Gastroesophageal sphincter (tissue), 4 donors: ENCODE measurements around the gene RAB43. TPM values are rescaled to one million over a fixed set of nuclear protein-coding genes. Genes with fewer than 3 reads are reported as not detected.
"Not testable (repeated sequence)": the region's sequence is repeated elsewhere in the genome, so short reads cannot be mapped to it uniquely, and the experiment has no call there.

ENCODE experiments used
- ATAC-seq: fragments of 150-250 bp; one replicate; pipeline ENCODE4 v1.9.1; 2016; ENCODE audit warnings: mild to moderate bottlenecking, moderate library complexity
- H3K27ac ChIP-seq, 4 donors: fragments of 200-600 bp; sonication (generic) in 3 of 4; 1 replicate in 3 of 4; 2 replicates in 1 of 4; pipeline ENCODE4 v1.5.1; 2016 to 2019
- H3K27me3 ChIP-seq: fragments of 200-600 bp; sonication (generic); one replicate; pipeline ENCODE4 v1.5.1; 2019
- H3K36me3 ChIP-seq, 2 donors: fragments of 200-600 bp; sonication (generic); one replicate each; pipeline ENCODE4 v1.5.1; 2019; ENCODE audit warnings: control low read depth in 1 of 2
- H3K4me1 ChIP-seq, 3 donors: fragments of 200-600 bp; sonication (generic); 1 replicate in 2 of 3; 2 replicates in 1 of 3; pipeline ENCODE4 v1.5.1; 2016 to 2019; ENCODE audit warnings: control low read depth in 2 of 3
- H3K4me3 ChIP-seq, 2 donors: fragments of 200-600 bp; sonication (generic); one replicate each; pipeline ENCODE4 v1.5.1; 2019; ENCODE audit warnings: mild to moderate bottlenecking in 1 of 2, moderate library complexity in 1 of 2
- H3K9me3 ChIP-seq, 3 donors: fragments of 200-600 bp; sonication (generic); one replicate each; pipeline ENCODE4 v1.5.1; 2017 to 2019; ENCODE audit warnings: control low read depth in 2 of 3
- EP300 ChIP-seq: sonication (generic); formaldehyde crosslinking; IDR thresholded peaks from one replicate; pipeline ENCODE4 v1.6.1; 2017; ENCODE audit warnings: antibody characterized with exemption, mild to moderate bottlenecking
- POLR2A ChIP-seq, 2 donors: fragments of 450-650 bp; IDR thresholded peaks; one replicate each; pipeline ENCODE4 v1.6.1; 2017; ENCODE audit warnings: antibody characterized with exemption in 2 of 2, mild to moderate bottlenecking in 2 of 2, moderate library complexity in 1 of 2
- POLR2AphosphoS5 ChIP-seq: sonication (generic); formaldehyde crosslinking; IDR thresholded peaks from one replicate; pipeline ENCODE4 v1.6.1; 2017; ENCODE audit warnings: antibody characterized with exemption
- WGBS, 2 donors: methylation state at CpG; one replicate each; pipeline ENCODE4 v1.1.5; 2018; ENCODE audit warnings: low coverage in 1 of 2; 5-methylcytosine and 5-hydroxymethylcytosine counted together
- total RNA-seq, 4 donors: library from RNA; depleted of rRNA; stranded (reverse); fragments of >200 nt; gene quantifications; one replicate each; pipeline ENCODE4 v1.1.0, GENCODE V29; 2016
- TF ChIP-seq, protein P1 (sequence below), 4 experiments: fragments of 200-600 bp in 2 of 4; fragments of 450-650 bp in 2 of 4; sonication (generic) in 1 of 4; IDR thresholded peaks; one replicate each; pipeline ENCODE4 v1.5.1; 2017 to 2019; ENCODE audit warnings: antibody characterized with exemption in 4 of 4, mild to moderate bottlenecking in 2 of 4, moderate library complexity in 2 of 4

The RAB43 gene
- total RNA-seq, 4 donors from 2014 or later = 10.3 to 17.9 (median 15.7) TPM

GRCh38 chr3:129068291-129068886 is 53.2 kb downstream of the RAB43 start:
- ATAC-seq = no peak
- no peaks in the 10 kb centered on the region for H3K27me3 ChIP-seq
- peak overlapping the region; percentile 23 to 47 for H3K4me3 ChIP-seq
- TF ChIP-seq, protein P1, sequence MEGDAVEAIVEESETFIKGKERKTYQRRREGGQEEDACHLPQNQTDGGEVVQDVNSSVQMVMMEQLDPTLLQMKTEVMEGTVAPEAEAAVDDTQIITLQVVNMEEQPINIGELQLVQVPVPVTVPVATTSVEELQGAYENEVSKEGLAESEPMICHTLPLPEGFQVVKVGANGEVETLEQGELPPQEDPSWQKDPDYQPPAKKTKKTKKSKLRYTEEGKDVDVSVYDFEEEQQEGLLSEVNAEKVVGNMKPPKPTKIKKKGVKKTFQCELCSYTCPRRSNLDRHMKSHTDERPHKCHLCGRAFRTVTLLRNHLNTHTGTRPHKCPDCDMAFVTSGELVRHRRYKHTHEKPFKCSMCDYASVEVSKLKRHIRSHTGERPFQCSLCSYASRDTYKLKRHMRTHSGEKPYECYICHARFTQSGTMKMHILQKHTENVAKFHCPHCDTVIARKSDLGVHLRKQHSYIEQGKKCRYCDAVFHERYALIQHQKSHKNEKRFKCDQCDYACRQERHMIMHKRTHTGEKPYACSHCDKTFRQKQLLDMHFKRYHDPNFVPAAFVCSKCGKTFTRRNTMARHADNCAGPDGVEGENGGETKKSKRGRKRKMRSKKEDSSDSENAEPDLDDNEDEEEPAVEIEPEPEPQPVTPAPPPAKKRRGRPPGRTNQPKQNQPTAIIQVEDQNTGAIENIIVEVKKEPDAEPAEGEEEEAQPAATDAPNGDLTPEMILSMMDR (IDR thresholded peaks at IDR 0.05) = no peak
- TF ChIP-seq POLR2AphosphoS5 = no peak
- no peak for TF ChIP-seq EP300
- TF ChIP-seq POLR2A (IDR thresholded peaks at IDR 0.05) = no peak
- H3K4me1 ChIP-seq = peaks cover 0 to 14% (median 0%) of the 10 kb centered on the region in 3 donors
- no peaks in the 10 kb centered on the region for H3K36me3 ChIP-seq
- WGBS, 2 donors = 17% methylated on average over 4 of the region's 44 CpGs; no CpG with 5 or more reads in 1 of the 2 donors
- peak overlapping the region in 2 of 4 donors; percentile 69 for H3K27ac ChIP-seq
- no peaks in the 10 kb centered on the region for H3K9me3 ChIP-seq

DNA sequence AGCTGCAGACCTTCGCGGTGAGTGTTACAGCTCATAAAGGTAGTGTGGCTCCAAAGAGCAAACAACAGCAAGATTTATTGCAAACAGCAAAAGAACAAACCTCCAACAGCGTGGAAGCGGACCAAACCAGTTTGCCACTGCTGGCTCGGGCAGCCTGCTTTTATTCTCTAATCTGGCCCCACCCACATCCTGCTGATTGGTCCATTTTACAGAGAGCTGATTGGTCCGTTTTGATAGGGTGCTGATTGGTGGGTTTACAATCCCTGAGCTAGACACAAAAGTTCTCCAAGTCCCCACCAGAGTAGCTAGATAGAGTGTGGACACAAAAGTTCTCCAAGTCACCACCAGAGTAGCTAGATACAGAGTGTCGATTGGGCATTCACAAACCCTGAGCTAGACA is 53.9 kb downstream of the RAB43 start:
- not testable (repeated sequence) for H3K27ac ChIP-seq, H3K9me3 ChIP-seq, ATAC-seq, H3K4me3 ChIP-seq, H3K27me3 ChIP-seq, H3K36me3 ChIP-seq
- H3K4me1 ChIP-seq = peaks cover 0 to 14% (median 0%) of the 10 kb centered on the region in 3 donors
- 80% methylated on average over 1 of the region's 7 CpGs; no CpG with 5 or more reads in 1 of the 2 donors for WGBS, 2 donors

GRCh38 chr3:129065720-129066073 is 55.9 kb downstream of the RAB43 start:
- 80 to 92% methylated on average over 2 of the region's 4 CpGs for WGBS, 2 donors
- Histone ChIP-seq H3K36me3 (no peaks in the 10 kb centered on the region), H3K27ac (no peak overlapping the region), H3K4me3 (no peak overlapping the region), H3K9me3 (no peaks in the 10 kb centered on the region), H3K4me1 (peaks cover 0 to 14% (median 0%) of the 10 kb centered on the region in 3 donors), H3K27me3 (no peaks in the 10 kb centered on the region)
- ATAC-seq = no peak
- TF ChIP-seq, protein P1 (IDR thresholded peaks at IDR 0.05) = no peak
- TF ChIP-seq EP300 (no peak), POLR2A (IDR thresholded peaks at IDR 0.05) (no peak), POLR2AphosphoS5 (no peak)

DNA sequence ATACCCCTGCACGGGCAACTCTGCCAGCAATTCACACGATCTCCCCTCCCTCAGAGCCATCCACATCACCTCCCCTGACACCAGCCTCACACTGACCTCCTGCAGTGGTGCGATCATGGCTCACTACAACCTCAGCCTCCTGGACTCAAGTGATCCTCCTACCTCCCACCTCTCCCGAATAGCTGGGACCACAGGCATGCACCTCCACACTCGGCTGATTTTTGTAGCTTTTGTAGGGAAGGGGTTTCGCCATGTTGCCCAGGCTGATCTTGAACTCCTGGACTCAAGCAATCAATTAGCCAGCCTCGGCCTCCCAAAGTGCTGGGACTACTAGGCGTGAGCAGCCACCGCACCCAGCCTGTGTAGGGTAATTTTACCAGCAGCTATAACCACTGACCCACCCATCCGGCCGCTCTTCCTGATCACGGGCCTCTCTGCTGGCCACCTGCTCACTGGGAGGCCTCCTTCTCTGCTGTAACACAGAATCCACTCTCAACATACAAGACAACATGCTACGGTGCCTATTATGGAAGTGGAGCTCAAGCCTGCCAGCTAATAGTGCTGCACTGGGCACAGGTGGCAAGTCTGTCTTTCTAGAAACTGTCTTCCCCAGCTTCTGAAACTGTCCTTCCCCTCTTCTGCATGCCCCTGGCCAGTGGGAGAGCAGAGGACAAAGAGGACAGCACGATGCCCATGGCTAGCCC is 56.4 kb downstream of the RAB43 start:
- no peak for ATAC-seq
- no peaks in the 10 kb centered on the region for H3K9me3 ChIP-seq
- no peak overlapping the region for H3K27ac ChIP-seq
- peaks cover 0 to 14% (median 0%) of the 10 kb centered on the region in 3 donors for H3K4me1 ChIP-seq
- TF ChIP-seq POLR2AphosphoS5 = no peak
- no peak for TF ChIP-seq POLR2A (IDR thresholded peaks at IDR 0.05)
- no peak for TF ChIP-seq EP300
- TF ChIP-seq, protein P1 (IDR thresholded peaks at IDR 0.05) = no peak
- no peaks in the 10 kb centered on the region for H3K27me3 ChIP-seq
- H3K36me3 ChIP-seq = no peaks in the 10 kb centered on the region
- H3K4me3 ChIP-seq = no peak overlapping the region
- WGBS, 2 donors = 76 to 92% methylated on average over 3 to 6 of the region's 14 CpGs

GRCh38 chr3:129063841-129064482 is 57.6 kb downstream of the RAB43 start:
- no peaks in the 10 kb centered on the region for H3K9me3 ChIP-seq
- WGBS, 2 donors = 93 to 95% methylated on average over 5 to 6 of the region's 15 CpGs
- no peak for ATAC-seq
- TF ChIP-seq EP300 (no peak), POLR2A (IDR thresholded peaks at IDR 0.05) (no peak), POLR2AphosphoS5 (no peak)
- TF ChIP-seq, protein P1 (IDR thresholded peaks at IDR 0.05) = no peak
- no peak overlapping the region for H3K27ac ChIP-seq
- no peaks in the 10 kb centered on the region for H3K36me3 ChIP-seq
- H3K4me3 ChIP-seq = no peak overlapping the region
- no peaks in the 10 kb centered on the region for H3K27me3 ChIP-seq
- H3K4me1 ChIP-seq = peaks cover 0 to 12% (median 0%) of the 10 kb centered on the region in 3 donors
